ENCODE data around the gene COL6A6.

COL6A6 gene

DNA sequence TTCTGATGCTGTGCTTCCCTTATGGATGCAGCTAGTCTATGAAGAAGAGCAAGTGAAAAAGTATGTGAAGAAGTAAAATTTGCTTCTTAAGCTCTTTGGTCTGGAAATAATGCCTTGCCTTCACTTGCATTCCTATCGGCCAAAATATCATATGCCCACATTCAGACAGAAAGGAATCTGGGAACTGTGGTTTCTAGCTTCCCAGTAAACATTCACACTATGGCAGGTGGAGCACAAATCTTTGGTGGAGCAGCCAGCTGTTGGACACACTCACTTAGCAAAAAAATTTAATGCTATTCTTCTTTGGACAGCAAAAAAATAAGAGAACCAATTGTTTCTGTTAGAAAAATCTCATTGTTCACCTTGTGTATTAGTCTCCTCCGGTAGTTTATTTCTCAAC, 12.3 kb upstream of the COL6A6 start:
- no peak overlapping the region for H3K4me3 ChIP-seq (ENCODE audit: low read length)
- H3K27ac ChIP-seq (ENCODE audit: low read depth, low read length): no peak overlapping the region
- no peaks in the 10 kb centered on the region for H4K20me1 ChIP-seq (ENCODE audit: control insufficient read depth, insufficient read depth, low read depth, low read length)
- H3K79me2 ChIP-seq (ENCODE audit: control insufficient read depth, low read length): no peaks in the 10 kb centered on the region
- no peaks in the 10 kb centered on the region for H3K4me1 ChIP-seq (ENCODE audit: control insufficient read depth, low read length)
- no peak overlapping the region for H3K4me2 ChIP-seq (ENCODE audit: low read length)
- no peaks in the 10 kb centered on the region for H3K36me3 ChIP-seq (ENCODE audit: control insufficient read depth, low read length)
- H3K27me3 ChIP-seq (ENCODE audit: control insufficient read depth, low read length): peaks cover 5% of the 10 kb centered on the region; the same call in 1 of the 2 replicates
- no peaks in the 10 kb centered on the region for H3F3A ChIP-seq (ENCODE audit: control insufficient read depth, insufficient read depth)
- no peaks in the 10 kb centered on the region for H3K9me2 ChIP-seq (replicated peaks; ENCODE audit: control insufficient read depth, low read length)
- H3K9me3 ChIP-seq (ENCODE audit: control insufficient read depth, insufficient read depth, low read length): no peaks in the 10 kb centered on the region
- TF ChIP-seq, protein P1, sequence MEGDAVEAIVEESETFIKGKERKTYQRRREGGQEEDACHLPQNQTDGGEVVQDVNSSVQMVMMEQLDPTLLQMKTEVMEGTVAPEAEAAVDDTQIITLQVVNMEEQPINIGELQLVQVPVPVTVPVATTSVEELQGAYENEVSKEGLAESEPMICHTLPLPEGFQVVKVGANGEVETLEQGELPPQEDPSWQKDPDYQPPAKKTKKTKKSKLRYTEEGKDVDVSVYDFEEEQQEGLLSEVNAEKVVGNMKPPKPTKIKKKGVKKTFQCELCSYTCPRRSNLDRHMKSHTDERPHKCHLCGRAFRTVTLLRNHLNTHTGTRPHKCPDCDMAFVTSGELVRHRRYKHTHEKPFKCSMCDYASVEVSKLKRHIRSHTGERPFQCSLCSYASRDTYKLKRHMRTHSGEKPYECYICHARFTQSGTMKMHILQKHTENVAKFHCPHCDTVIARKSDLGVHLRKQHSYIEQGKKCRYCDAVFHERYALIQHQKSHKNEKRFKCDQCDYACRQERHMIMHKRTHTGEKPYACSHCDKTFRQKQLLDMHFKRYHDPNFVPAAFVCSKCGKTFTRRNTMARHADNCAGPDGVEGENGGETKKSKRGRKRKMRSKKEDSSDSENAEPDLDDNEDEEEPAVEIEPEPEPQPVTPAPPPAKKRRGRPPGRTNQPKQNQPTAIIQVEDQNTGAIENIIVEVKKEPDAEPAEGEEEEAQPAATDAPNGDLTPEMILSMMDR (IDR thresholded peaks at IDR 0.05; ENCODE audit: low read depth, low read length, poor library complexity, severe bottlenecking): no peak
- no peak for TF ChIP-seq EZH2phosphoT487 (IDR thresholded peaks at IDR 0.05; ENCODE audit: borderline replicate concordance, low read length)

DNA sequence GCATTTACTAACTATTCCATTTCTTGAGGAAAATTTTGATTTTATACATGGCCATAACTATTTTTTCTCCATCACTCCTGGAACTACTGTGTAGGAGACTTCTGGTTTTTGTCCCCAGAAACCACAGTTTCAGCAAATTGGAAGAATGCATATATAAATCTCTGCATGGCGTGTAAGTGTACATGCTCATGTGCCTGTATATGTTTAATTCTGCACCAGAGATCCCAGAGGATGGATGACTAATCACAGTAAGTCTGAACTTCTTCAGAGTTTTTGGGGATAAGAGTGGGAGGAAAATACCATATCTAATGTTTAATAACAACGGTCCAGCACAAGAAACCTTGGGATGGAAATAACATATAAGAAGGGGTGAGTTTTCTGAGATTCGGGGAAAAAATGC, 10.9 kb upstream of the COL6A6 start:
- Histone ChIP-seq H3K4me1 (ENCODE audit: control insufficient read depth, low read length) (no peaks in the 10 kb centered on the region), H3K9me3 (ENCODE audit: control insufficient read depth, insufficient read depth, low read length) (no peaks in the 10 kb centered on the region), H3K79me2 (ENCODE audit: control insufficient read depth, low read length) (no peaks in the 10 kb centered on the region), H3K9me2 (replicated peaks; ENCODE audit: control insufficient read depth, low read length) (no peaks in the 10 kb centered on the region), H3K4me3 (ENCODE audit: low read length) (no peak overlapping the region), H3K4me2 (ENCODE audit: low read length) (no peak overlapping the region), H3K27ac (ENCODE audit: low read depth, low read length) (no peak overlapping the region), H3K36me3 (ENCODE audit: control insufficient read depth, low read length) (no peaks in the 10 kb centered on the region), H4K20me1 (ENCODE audit: control insufficient read depth, insufficient read depth, low read depth, low read length) (no peaks in the 10 kb centered on the region), H3F3A (ENCODE audit: control insufficient read depth, insufficient read depth) (no peaks in the 10 kb centered on the region), H3K27me3 (ENCODE audit: control insufficient read depth, low read length) (peaks cover 5% of the 10 kb centered on the region; the same call in 1 of the 2 replicates)
- no peak for TF ChIP-seq EZH2phosphoT487 (IDR thresholded peaks at IDR 0.05; ENCODE audit: borderline replicate concordance, low read length)
- TF ChIP-seq, protein P1 (IDR thresholded peaks at IDR 0.05; ENCODE audit: low read depth, low read length, poor library complexity, severe bottlenecking): no peak

DNA sequence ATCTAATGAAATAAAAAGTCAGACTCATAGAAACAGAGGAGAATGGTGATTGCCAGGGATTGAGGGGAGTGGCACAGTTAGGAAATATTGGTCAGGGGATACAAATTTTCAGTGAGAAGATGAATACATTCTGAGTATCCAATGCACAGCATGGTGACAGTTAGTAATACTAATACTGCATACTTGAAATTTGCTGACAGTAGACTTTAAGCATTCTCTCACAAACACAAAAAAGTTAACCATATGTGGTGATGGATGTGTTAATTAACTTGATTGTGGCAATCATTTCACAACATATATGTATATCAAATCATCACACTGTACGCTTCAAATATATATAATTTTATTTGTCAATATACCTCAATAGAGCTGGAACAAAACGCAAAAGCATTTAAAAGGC, 9.2 kb upstream of the COL6A6 start:
- Histone ChIP-seq H4K20me1 (ENCODE audit: control insufficient read depth, insufficient read depth, low read depth, low read length) (no peaks in the 10 kb centered on the region), H3K79me2 (ENCODE audit: control insufficient read depth, low read length) (no peaks in the 10 kb centered on the region)

More for the DNA sequence above, 9.2 kb upstream of the COL6A6 start:
- Histone ChIP-seq H3K9me3 (ENCODE audit: control insufficient read depth, insufficient read depth, low read length) (no peaks in the 10 kb centered on the region), H3K4me1 (ENCODE audit: control insufficient read depth, low read length) (no peaks in the 10 kb centered on the region), H3K4me3 (ENCODE audit: low read length) (no peak overlapping the region), H3K27ac (ENCODE audit: low read depth, low read length) (no peak overlapping the region), H3K36me3 (ENCODE audit: control insufficient read depth, low read length) (no peaks in the 10 kb centered on the region), H3F3A (ENCODE audit: control insufficient read depth, insufficient read depth) (no peaks in the 10 kb centered on the region), H3K9me2 (replicated peaks; ENCODE audit: control insufficient read depth, low read length) (no peaks in the 10 kb centered on the region), H3K27me3 (ENCODE audit: control insufficient read depth, low read length) (peaks cover 5% of the 10 kb centered on the region; the same call in 1 of the 2 replicates), H3K4me2 (ENCODE audit: low read length) (no peak overlapping the region)
- no peak for TF ChIP-seq EZH2phosphoT487 (IDR thresholded peaks at IDR 0.05; ENCODE audit: borderline replicate concordance, low read length)
- TF ChIP-seq, protein P1 (IDR thresholded peaks at IDR 0.05; ENCODE audit: low read depth, low read length, poor library complexity, severe bottlenecking): no peak

All from DOHH2 (cell line).